Measurements from ENCODE around the gene HNRNPL.

HNRNPL gene

GRCh38 chr19:38880076-38880881 lies 30.5 kb upstream of the HNRNPL start:
- no peak overlapping the region for H3K4me2 ChIP-seq (ENCODE audit: insufficient read depth, low read length, poor library complexity, severe bottlenecking)
- H3K14ac ChIP-seq (ENCODE audit: low read length), result peak overlapping the region; percentile 56
- H3K9me3 ChIP-seq (replicated peaks in 1 of 2; ENCODE audit: control insufficient read depth in 2 of 2, insufficient read depth in 1 of 2, low read depth in 1 of 2, low read length in 2 of 2), result no peaks in the 10 kb centered on the region
- H2BK5ac ChIP-seq (ENCODE audit: low read length), result no peak overlapping the region
- H3K4me3 ChIP-seq (ENCODE audit: low read length in 2 of 2), result no peak overlapping the region
- no peak overlapping the region for H2BK12ac ChIP-seq (ENCODE audit: low read length)
- H3K23ac ChIP-seq (ENCODE audit: low read depth, low read length, poor library complexity), result no peak overlapping the region
- peak overlapping the region; percentile 56 for H2AK5ac ChIP-seq (ENCODE audit: low read depth, low read length)
- H3K18ac ChIP-seq (ENCODE audit: low read length), result peak overlapping the region; percentile 76
- H4K8ac ChIP-seq (ENCODE audit: low read depth, low read length), result peak overlapping the region; percentile 3
- H3K36me3 ChIP-seq (replicated peaks in 1 of 2; ENCODE audit: control insufficient read depth in 2 of 2, insufficient read depth in 2 of 2, low read length in 2 of 2), result no peaks in the 10 kb centered on the region
- no peaks in the 10 kb centered on the region for H3K27me3 ChIP-seq (ENCODE audit: control insufficient read depth in 3 of 3, insufficient read depth in 3 of 3, low read depth in 1 of 3, low read length in 3 of 3)
- no peak for DNase-seq (ENCODE audit: low spot score)
- H2BK15ac ChIP-seq (ENCODE audit: low read length), result no peak overlapping the region
- H4K91ac ChIP-seq (ENCODE audit: low read depth, low read length, poor library complexity), result no peak overlapping the region
- no peaks in the 10 kb centered on the region for H3K79me1 ChIP-seq (ENCODE audit: low read depth, low read length)
- no peak overlapping the region for H3K27ac ChIP-seq (replicated peaks; ENCODE audit: low read length)
- peak overlapping the region; percentile 17 for H2AFZ ChIP-seq (ENCODE audit: low read length)
- WGBS, 2 donors (ENCODE audit: extremely low coverage in 2 of 2, insufficient read length in 2 of 2, insufficient replicate concordance in 1 of 2), result no CpG with 5 or more reads among the region's 19 CpGs
- no peak overlapping the region for H3K4ac ChIP-seq (ENCODE audit: low read length)
- no peak overlapping the region for H3K9ac ChIP-seq (ENCODE audit: low read depth, low read length, poor library complexity)
- H2BK120ac ChIP-seq (ENCODE audit: low read depth, low read length), result no peak overlapping the region
- H3K4me1 ChIP-seq (ENCODE audit: control insufficient read depth in 2 of 2, insufficient read depth in 1 of 2, low read depth in 1 of 2, low read length in 2 of 2), result peaks cover 8 to 13% of the 10 kb centered on the region in 2 donors

- Histone ChIP-seq H3K27ac (replicated peaks; ENCODE audit: low read length) (no peak overlapping the region), H2BK120ac (ENCODE audit: low read depth, low read length) (peak overlapping the region; percentile 61), H3K4ac (ENCODE audit: low read length) (no peak overlapping the region), H3K4me1 (ENCODE audit: control insufficient read depth in 2 of 2, insufficient read depth in 1 of 2, low read depth in 1 of 2, low read length in 2 of 2) (peaks cover 8 to 13% of the 10 kb centered on the region in 2 donors), H2BK12ac (ENCODE audit: low read length) (no peak overlapping the region), H2AFZ (ENCODE audit: low read length) (no peak overlapping the region), H2AK5ac (ENCODE audit: low read depth, low read length) (peak overlapping the region; percentile 90), H3K23ac (ENCODE audit: low read depth, low read length, poor library complexity) (no peak overlapping the region), H4K8ac (ENCODE audit: low read depth, low read length) (peak overlapping the region; percentile 65), H3K9me3 (replicated peaks in 1 of 2; ENCODE audit: control insufficient read depth in 2 of 2, insufficient read depth in 1 of 2, low read depth in 1 of 2, low read length in 2 of 2) (no peaks in the 10 kb centered on the region), H3K36me3 (replicated peaks in 1 of 2; ENCODE audit: control insufficient read depth in 2 of 2, insufficient read depth in 2 of 2, low read length in 2 of 2) (no peaks in the 10 kb centered on the region), H2BK15ac (ENCODE audit: low read length) (no peak overlapping the region), H3K27me3 (ENCODE audit: control insufficient read depth in 3 of 3, insufficient read depth in 3 of 3, low read depth in 1 of 3, low read length in 3 of 3) (no peaks in the 10 kb centered on the region), H3K4me3 (ENCODE audit: low read length in 2 of 2) (no peak overlapping the region), H3K4me2 (ENCODE audit: insufficient read depth, low read length, poor library complexity, severe bottlenecking) (no peak overlapping the region), H3K14ac (ENCODE audit: low read length) (peak overlapping the region; percentile 2), H4K91ac (ENCODE audit: low read depth, low read length, poor library complexity) (no peak overlapping the region), H3K79me1 (ENCODE audit: low read depth, low read length) (no peaks in the 10 kb centered on the region), H3K18ac (ENCODE audit: low read length) (no peak overlapping the region), H3K9ac (ENCODE audit: low read depth, low read length, poor library complexity) (no peak overlapping the region), H2BK5ac (ENCODE audit: low read length) (no peak overlapping the region)
- WGBS, 2 donors (ENCODE audit: extremely low coverage in 2 of 2, insufficient read length in 2 of 2, insufficient replicate concordance in 1 of 2), result no CpG with 5 or more reads among the region's 11 CpGs
- no peak for DNase-seq (ENCODE audit: low spot score)
These were observed 29.6 kb upstream of the HNRNPL start for GRCh38 chr19:38879400-38879751.

GRCh38 chr19:38878575-38879399 lies 29.0 kb upstream of the HNRNPL start:
- no peak overlapping the region for H3K9ac ChIP-seq (ENCODE audit: low read depth, low read length, poor library complexity)
- no CpG with 5 or more reads among the region's 16 CpGs for WGBS, 2 donors (ENCODE audit: extremely low coverage in 2 of 2, insufficient read length in 2 of 2, insufficient replicate concordance in 1 of 2)
- no peak for DNase-seq (ENCODE audit: low spot score)
- no peak overlapping the region for H3K4me2 ChIP-seq (ENCODE audit: insufficient read depth, low read length, poor library complexity, severe bottlenecking)
- H2BK15ac ChIP-seq (ENCODE audit: low read length), result no peak overlapping the region
- no peak overlapping the region for H4K8ac ChIP-seq (ENCODE audit: low read depth, low read length)
- no peaks in the 10 kb centered on the region for H3K27me3 ChIP-seq (ENCODE audit: control insufficient read depth in 3 of 3, insufficient read depth in 3 of 3, low read depth in 1 of 3, low read length in 3 of 3)
- H3K9me3 ChIP-seq (replicated peaks in 1 of 2; ENCODE audit: control insufficient read depth in 2 of 2, insufficient read depth in 1 of 2, low read depth in 1 of 2, low read length in 2 of 2), result no peaks in the 10 kb centered on the region
- H3K79me1 ChIP-seq (ENCODE audit: low read depth, low read length), result no peaks in the 10 kb centered on the region
- H3K27ac ChIP-seq (replicated peaks; ENCODE audit: low read length), result no peak overlapping the region
- H4K91ac ChIP-seq (ENCODE audit: low read depth, low read length, poor library complexity), result no peak overlapping the region
- H3K4me3 ChIP-seq (ENCODE audit: low read length in 2 of 2), result no peak overlapping the region
- no peak overlapping the region for H2BK5ac ChIP-seq (ENCODE audit: low read length)
- no peaks in the 10 kb centered on the region for H3K36me3 ChIP-seq (replicated peaks in 1 of 2; ENCODE audit: control insufficient read depth in 2 of 2, insufficient read depth in 2 of 2, low read length in 2 of 2)
- H3K14ac ChIP-seq (ENCODE audit: low read length), result peak overlapping the region; percentile 2
- no peak overlapping the region for H3K4ac ChIP-seq (ENCODE audit: low read length)
- peaks cover 8 to 15% of the 10 kb centered on the region in 2 donors for H3K4me1 ChIP-seq (ENCODE audit: control insufficient read depth in 2 of 2, insufficient read depth in 1 of 2, low read depth in 1 of 2, low read length in 2 of 2)
- H3K18ac ChIP-seq (ENCODE audit: low read length), result peak overlapping the region; percentile 9
- peak overlapping the region; percentile 57 for H2BK120ac ChIP-seq (ENCODE audit: low read depth, low read length)
- peak overlapping the region; percentile 39 for H2AFZ ChIP-seq (ENCODE audit: low read length)
- H2BK12ac ChIP-seq (ENCODE audit: low read length), result no peak overlapping the region
- H2AK5ac ChIP-seq (ENCODE audit: low read depth, low read length), result peak overlapping the region; percentile 90
- no peak overlapping the region for H3K23ac ChIP-seq (ENCODE audit: low read depth, low read length, poor library complexity)

All from neuronal stem cell (in vitro differentiated cells).